GM23338 (cell line): ENCODE measurements around the gene AFF3. TPM values are rescaled to one million over a fixed set of nuclear protein-coding genes. Genes with fewer than 3 reads are reported as not detected.

Experiments used
- ATAC-seq: fragments of 200-7000 bp; cut with Tn5 transposase; 3 replicates; pipeline ENCODE4 v1.9.1; 2020
- DNase-seq: peaks from one replicate; pipeline ENCODE4 v3.0.0-alpha.2; 2015; ENCODE audit warnings: low spot score
- H2AFZ ChIP-seq: fragments of 200-600 bp; sonication (generic); 2 replicates; pipeline ENCODE4 v1.8.0; 2016; ENCODE audit warnings: antibody characterized with exemption, mild to moderate bottlenecking, moderate library complexity
- H3F3A ChIP-seq: fragments of 200-600 bp; sonication (generic); replicated peaks from 2 replicates; pipeline ENCODE4 v1.8.0; 2017; ENCODE audit warnings: antibody characterized with exemption, mixed run types, low read depth
- H3K27ac ChIP-seq: fragments of 200-600 bp; sonication (generic); 2 replicates; pipeline ENCODE4 v1.6.1; 2016; ENCODE audit warnings: low read depth
- H3K27me3 ChIP-seq: fragments of 200-600 bp; sonication (generic); 2 replicates; pipeline ENCODE4 v1.8.0; 2016; ENCODE audit warnings: mild to moderate bottlenecking, mixed run types, moderate library complexity; ENCODE audit not compliant: insufficient read depth
- H3K36me3 ChIP-seq: fragments of 200-600 bp; sonication (generic); 2 replicates; pipeline ENCODE4 v1.8.0; 2016; ENCODE audit warnings: mild to moderate bottlenecking; ENCODE audit not compliant: insufficient read depth
- H3K4me1 ChIP-seq: fragments of 200-600 bp; sonication (generic); 2 replicates; pipeline ENCODE4 v1.8.0; 2016; ENCODE audit warnings: mild to moderate bottlenecking, moderate library complexity; ENCODE audit not compliant: insufficient read depth
- H3K4me2 ChIP-seq: fragments of 200-600 bp; sonication (generic); 2 replicates; pipeline ENCODE4 v1.7.1; 2017; ENCODE audit warnings: mixed run types
- H3K4me3 ChIP-seq: fragments of 200-600 bp; sonication (generic); 2 replicates; pipeline ENCODE4 v1.6.1; 2016; ENCODE audit warnings: mixed run types
- H3K79me2 ChIP-seq: fragments of 200-600 bp; sonication (generic); replicated peaks from 2 replicates; pipeline ENCODE4 v1.8.0; 2017; ENCODE audit warnings: mild to moderate bottlenecking; ENCODE audit not compliant: insufficient read depth
- H3K9me2 ChIP-seq: fragments of 200-600 bp; sonication (generic); 2 replicates; pipeline ENCODE4 v1.8.0; 2017; ENCODE audit not compliant: insufficient read depth
- H4K20me1 ChIP-seq: fragments of 200-600 bp; sonication (generic); replicated peaks from 2 replicates; pipeline ENCODE4 v1.8.0; 2017; ENCODE audit warnings: mild to moderate bottlenecking; ENCODE audit not compliant: insufficient read depth
- H3K27ac Mint-ChIP-seq: 2 replicates; pipeline ENCODE4 v1.8.0; 2020; ENCODE audit warnings: inconsistent platforms, mild to moderate bottlenecking, moderate library complexity, mixed read lengths
- H3K27me3 Mint-ChIP-seq: 3 replicates; pipeline ENCODE4 v1.8.0; 2022; ENCODE audit warnings: low read depth, mild to moderate bottlenecking, moderate library complexity, mixed read lengths, inconsistent platforms; ENCODE audit not compliant: insufficient read depth, poor library complexity
- H3K36me3 Mint-ChIP-seq: 3 replicates; pipeline ENCODE4 v1.8.0; 2021; ENCODE audit warnings: low read depth, mild to moderate bottlenecking, inconsistent platforms, moderate library complexity, mixed read lengths
- H3K4me1 Mint-ChIP-seq: 3 replicates; pipeline ENCODE4 v1.8.0; 2020; ENCODE audit warnings: mild to moderate bottlenecking, inconsistent platforms, mixed read lengths
- H3K4me3 Mint-ChIP-seq: 3 replicates; pipeline ENCODE4 v1.8.0; 2021; ENCODE audit warnings: moderate library complexity, mild to moderate bottlenecking, inconsistent platforms, mixed read lengths
- H3K9me3 Mint-ChIP-seq: 3 replicates; pipeline ENCODE4 v1.8.0; 2020; ENCODE audit warnings: moderate library complexity, mild to moderate bottlenecking, inconsistent platforms, mixed read lengths
- CREB1 ChIP-seq: fragments of 250-450 bp; sonication (Bioruptor Pico); IDR thresholded peaks from 2 replicates; pipeline ENCODE4 v1.5.0; 2020; ENCODE audit warnings: low read depth, mild to moderate bottlenecking, moderate library complexity
- EZH2 ChIP-seq: fragments of 200-600 bp; sonication (generic); IDR thresholded peaks from one replicate; pipeline ENCODE4 v1.8.0; 2017; ENCODE audit warnings: antibody characterized with exemption, mild to moderate bottlenecking, low read depth; ENCODE audit not compliant: unreplicated experiment
- EZH2phosphoT487 ChIP-seq: fragments of 200-600 bp; sonication (generic); IDR thresholded peaks from one replicate; pipeline ENCODE4 v1.8.1; 2018; ENCODE audit warnings: antibody characterized with exemption; ENCODE audit not compliant: unreplicated experiment
- JUNB ChIP-seq: IDR thresholded peaks from one replicate; pipeline ENCODE4 v1.6.1; 2016; ENCODE audit warnings: antibody characterized with exemption; ENCODE audit not compliant: unreplicated experiment
- NANOG ChIP-seq: IDR thresholded peaks from 2 replicates; pipeline ENCODE4 v1.6.1; 2016; ENCODE audit warnings: antibody characterized with exemption, borderline replicate concordance
- POLR2AphosphoS5 ChIP-seq: IDR thresholded peaks from 2 replicates; pipeline ENCODE4 v1.6.1; 2016; ENCODE audit warnings: antibody characterized with exemption, low read depth
- REST ChIP-seq: IDR thresholded peaks from one replicate; pipeline ENCODE4 v1.6.1; 2018; ENCODE audit warnings: antibody characterized with exemption; ENCODE audit not compliant: unreplicated experiment
- STAT1 ChIP-seq: IDR thresholded peaks from one replicate; pipeline ENCODE4 v1.6.1; 2016; ENCODE audit warnings: antibody characterized with exemption; ENCODE audit not compliant: unreplicated experiment
- ZNF114 ChIP-seq: fragments of 250-450 bp; sonication (Bioruptor Pico); IDR thresholded peaks from 2 replicates; pipeline ENCODE4 v1.5.0; 2020; ENCODE audit warnings: mild to moderate bottlenecking, moderate library complexity
- ZNF462 ChIP-seq: fragments of 250-450 bp; sonication (Bioruptor Pico); IDR thresholded peaks from 2 replicates; pipeline ENCODE4 v1.5.0; 2020; ENCODE audit warnings: mild to moderate bottlenecking, moderate library complexity
- polyA plus RNA-seq: library from polyadenylated mRNA; unstranded; fragments of >200 nt; fragmentation: Nextera tagmentation; extraction: Ambion mirVana; gene quantifications from 2 replicates; pipeline ENCODE4 v1.2.1, GENCODE V29; 2016
- total RNA-seq: library from RNA; depleted of rRNA; stranded (reverse); fragments of >200 nt; shearing (Covaris generic); gene quantifications from 2 replicates; pipeline ENCODE4 v1.2.3, GENCODE V29; 2014
- TF ChIP-seq, protein P1 (sequence below): IDR thresholded peaks from 2 replicates; pipeline ENCODE4 v1.6.1; 2016; ENCODE audit warnings: antibody characterized with exemption
- TF ChIP-seq, protein P2 (sequence below), 2 experiments: fragments of 200-600 bp in 1 of 2; sonication (generic) in 1 of 2; conservative IDR thresholded peaks; 2 replicates each; pipeline versions ENCODE4 v1.5.1 to v1.6.1; 2016 to 2017; ENCODE audit warnings: antibody characterized with exemption in 2 of 2, low read depth in 2 of 2, mild to moderate bottlenecking in 2 of 2, moderate library complexity in 1 of 2

AFF3 gene
- total and polyA plus RNA-seq, 2 experiments from 2014 or later: 0.73 to 1.4 TPM

GRCh38 chr2:100077935-100078334 is 64.5 kb downstream of the AFF3 start:
- no peak overlapping the region for H3K4me3 Mint-ChIP-seq
- no peak for DNase-seq
- H3F3A ChIP-seq: no peaks in the 10 kb centered on the region
- H3K27ac ChIP-seq: no peak overlapping the region
- no peaks in the 10 kb centered on the region for H3K4me1 ChIP-seq
- H3K9me3 Mint-ChIP-seq: no peaks in the 10 kb centered on the region; the same call in 2 of the 3 replicates
- H3K27ac Mint-ChIP-seq: no peak overlapping the region
- H4K20me1 ChIP-seq: no peaks in the 10 kb centered on the region; the same call in 1 of the 2 replicates
- H3K36me3 Mint-ChIP-seq: no peaks in the 10 kb centered on the region
- no peak for ATAC-seq
- H3K4me2 ChIP-seq: no peak overlapping the region
- H3K4me3 ChIP-seq: no peak overlapping the region
- H3K4me1 Mint-ChIP-seq: peaks cover 11% of the 10 kb centered on the region
- no peaks in the 10 kb centered on the region for H3K27me3 Mint-ChIP-seq
- TF ChIP-seq EZH2: no peak
- no peak for TF ChIP-seq ZNF114 (CRISPR knock-in tag)
- no peak for TF ChIP-seq JUNB
- no peak for TF ChIP-seq REST
- TF ChIP-seq, protein P1, sequence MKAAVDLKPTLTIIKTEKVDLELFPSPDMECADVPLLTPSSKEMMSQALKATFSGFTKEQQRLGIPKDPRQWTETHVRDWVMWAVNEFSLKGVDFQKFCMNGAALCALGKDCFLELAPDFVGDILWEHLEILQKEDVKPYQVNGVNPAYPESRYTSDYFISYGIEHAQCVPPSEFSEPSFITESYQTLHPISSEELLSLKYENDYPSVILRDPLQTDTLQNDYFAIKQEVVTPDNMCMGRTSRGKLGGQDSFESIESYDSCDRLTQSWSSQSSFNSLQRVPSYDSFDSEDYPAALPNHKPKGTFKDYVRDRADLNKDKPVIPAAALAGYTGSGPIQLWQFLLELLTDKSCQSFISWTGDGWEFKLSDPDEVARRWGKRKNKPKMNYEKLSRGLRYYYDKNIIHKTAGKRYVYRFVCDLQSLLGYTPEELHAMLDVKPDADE: no peak
- no peak for TF ChIP-seq NANOG
- no peak for TF ChIP-seq STAT1
- TF ChIP-seq ZNF462 (CRISPR knock-in tag): no peak
- TF ChIP-seq EZH2phosphoT487: no peak
- no peak for TF ChIP-seq POLR2AphosphoS5
- TF ChIP-seq, protein P2, sequence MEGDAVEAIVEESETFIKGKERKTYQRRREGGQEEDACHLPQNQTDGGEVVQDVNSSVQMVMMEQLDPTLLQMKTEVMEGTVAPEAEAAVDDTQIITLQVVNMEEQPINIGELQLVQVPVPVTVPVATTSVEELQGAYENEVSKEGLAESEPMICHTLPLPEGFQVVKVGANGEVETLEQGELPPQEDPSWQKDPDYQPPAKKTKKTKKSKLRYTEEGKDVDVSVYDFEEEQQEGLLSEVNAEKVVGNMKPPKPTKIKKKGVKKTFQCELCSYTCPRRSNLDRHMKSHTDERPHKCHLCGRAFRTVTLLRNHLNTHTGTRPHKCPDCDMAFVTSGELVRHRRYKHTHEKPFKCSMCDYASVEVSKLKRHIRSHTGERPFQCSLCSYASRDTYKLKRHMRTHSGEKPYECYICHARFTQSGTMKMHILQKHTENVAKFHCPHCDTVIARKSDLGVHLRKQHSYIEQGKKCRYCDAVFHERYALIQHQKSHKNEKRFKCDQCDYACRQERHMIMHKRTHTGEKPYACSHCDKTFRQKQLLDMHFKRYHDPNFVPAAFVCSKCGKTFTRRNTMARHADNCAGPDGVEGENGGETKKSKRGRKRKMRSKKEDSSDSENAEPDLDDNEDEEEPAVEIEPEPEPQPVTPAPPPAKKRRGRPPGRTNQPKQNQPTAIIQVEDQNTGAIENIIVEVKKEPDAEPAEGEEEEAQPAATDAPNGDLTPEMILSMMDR (conservative IDR thresholded peaks at IDR 0.05; ENCODE audit: low read depth in 2 of 2): no peak
- no peak for TF ChIP-seq CREB1 (CRISPR knock-in tag)
- no peaks in the 10 kb centered on the region for H3K36me3 ChIP-seq
- H3K79me2 ChIP-seq: no peaks in the 10 kb centered on the region
- no peaks in the 10 kb centered on the region for H3K9me2 ChIP-seq
- no peak overlapping the region for H2AFZ ChIP-seq
- no peaks in the 10 kb centered on the region for H3K27me3 ChIP-seq
